H9 (cell line): ENCODE results near the gene FUT2. TPM values are rescaled to one million over a fixed set of nuclear protein-coding genes. Genes with fewer than 3 reads are reported as not detected.

Source experiments
- DNase-seq: peaks from one replicate; pipeline ENCODE4 v3.0.0-alpha.2; 2017
- H2AFZ ChIP-seq: one replicate; pipeline ENCODE4 v1.6.1; 2013; ENCODE audit warnings: mild to moderate bottlenecking, low read length, control low read depth, moderate library complexity
- H2AK5ac ChIP-seq: 2 replicates; pipeline ENCODE4 v1.6.1; 2013; ENCODE audit warnings: low read length, control low read depth, mixed read lengths; ENCODE audit not compliant: insufficient read length
- H2BK120ac ChIP-seq: one replicate; pipeline ENCODE4 v1.6.1; 2013; ENCODE audit warnings: low read depth, mild to moderate bottlenecking, low read length, control low read depth, inconsistent platforms; ENCODE audit not compliant: poor library complexity, severe bottlenecking
- H2BK12ac ChIP-seq: 2 replicates; pipeline ENCODE4 v1.6.1; 2013; ENCODE audit warnings: low read length, control low read depth, mixed read lengths, low read depth; ENCODE audit not compliant: insufficient read length
- H2BK15ac ChIP-seq: 2 replicates; pipeline ENCODE4 v1.6.1; 2013; ENCODE audit warnings: low read depth, low read length, control low read depth
- H2BK20ac ChIP-seq: one replicate; pipeline ENCODE4 v1.6.1; 2013; ENCODE audit warnings: low read depth, mild to moderate bottlenecking, low read length, control low read depth, inconsistent platforms; ENCODE audit not compliant: poor library complexity, severe bottlenecking
- H2BK5ac ChIP-seq: 2 replicates; pipeline ENCODE4 v1.6.1; 2013; ENCODE audit warnings: low read length, control low read depth, mixed read lengths; ENCODE audit not compliant: insufficient read length
- H3K14ac ChIP-seq: 2 replicates; pipeline ENCODE4 v1.6.1; 2013; ENCODE audit warnings: low read length, control low read depth; ENCODE audit not compliant: insufficient read depth
- H3K18ac ChIP-seq: 2 replicates; pipeline ENCODE4 v1.6.1; 2013; ENCODE audit warnings: low read depth, mild to moderate bottlenecking, mixed read lengths, low read length, control low read depth; ENCODE audit not compliant: insufficient read length
- H3K23ac ChIP-seq: 2 replicates; pipeline ENCODE4 v1.6.1; 2013; ENCODE audit warnings: low read length, control low read depth, mixed read lengths, low read depth; ENCODE audit not compliant: insufficient read length
- H3K23me2 ChIP-seq: 2 replicates; pipeline ENCODE4 v1.6.1; 2013; ENCODE audit warnings: low read depth, mild to moderate bottlenecking, mixed read lengths, low read length, control low read depth; ENCODE audit not compliant: insufficient read length, poor library complexity, severe bottlenecking
- H3K27ac ChIP-seq: 2 replicates; pipeline ENCODE4 v1.5.1; 2013; ENCODE audit warnings: low read length, control low read depth, mixed read lengths, low read depth; ENCODE audit not compliant: insufficient read length
- H3K27me3 ChIP-seq: 2 replicates; pipeline ENCODE4 v1.6.1; 2013; ENCODE audit warnings: low read length, control low read depth, inconsistent platforms; ENCODE audit not compliant: insufficient read depth
- H3K4ac ChIP-seq: 2 replicates; pipeline ENCODE4 v1.6.1; 2013; ENCODE audit warnings: low read depth, mild to moderate bottlenecking, control low read depth, inconsistent platforms, low read length, moderate library complexity
- H3K4me1 ChIP-seq: 2 replicates; pipeline ENCODE4 v1.6.1; 2013; ENCODE audit warnings: low read length, control low read depth, inconsistent platforms; ENCODE audit not compliant: insufficient read depth
- H3K4me2 ChIP-seq: 2 replicates; pipeline ENCODE4 v1.6.1; 2013; ENCODE audit warnings: low read length, control low read depth, mixed read lengths; ENCODE audit not compliant: insufficient read length, insufficient read depth
- H3K56ac ChIP-seq: 2 replicates; pipeline ENCODE4 v1.6.1; 2013; ENCODE audit warnings: low read depth, mild to moderate bottlenecking, mixed read lengths, low read length, control low read depth; ENCODE audit not compliant: insufficient read length
- H3K79me1 ChIP-seq: 2 replicates; pipeline ENCODE4 v1.6.1; 2013; ENCODE audit warnings: low read depth, mild to moderate bottlenecking, moderate library complexity, low read length, control low read depth, inconsistent platforms; ENCODE audit not compliant: insufficient read depth, poor library complexity, severe bottlenecking
- H3K79me2 ChIP-seq: 2 replicates; pipeline ENCODE4 v1.6.1; 2013; ENCODE audit warnings: low read length, control low read depth, inconsistent platforms; ENCODE audit not compliant: insufficient read depth
- H3K9ac ChIP-seq: 2 replicates; pipeline ENCODE4 v1.6.1; 2013; ENCODE audit warnings: low read length, control low read depth, mixed read lengths; ENCODE audit not compliant: insufficient read length; ENCODE audit errors: extremely low read depth
- H3K9me3 ChIP-seq: one replicate; pipeline ENCODE4 v1.6.1; 2013; ENCODE audit warnings: low read depth, low read length, inconsistent platforms; ENCODE audit not compliant: control insufficient read depth
- H3T11ph ChIP-seq: one replicate; pipeline ENCODE4 v1.6.1; 2013; ENCODE audit warnings: mild to moderate bottlenecking, low read length, control low read depth, inconsistent platforms
- H4K20me1 ChIP-seq: one replicate; pipeline ENCODE4 v1.6.1; 2013; ENCODE audit not compliant: control insufficient read depth, insufficient read length, insufficient read depth
- H4K5ac ChIP-seq: 2 replicates; pipeline ENCODE4 v1.6.1; 2013; ENCODE audit warnings: low read depth, mild to moderate bottlenecking, mixed read lengths, low read length, control low read depth; ENCODE audit not compliant: insufficient read length
- H4K8ac ChIP-seq: replicated peaks from 2 replicates; pipeline ENCODE4 v1.6.1; 2013; ENCODE audit warnings: low read length, control low read depth, mixed read lengths, low read depth; ENCODE audit not compliant: insufficient read length
- H4K91ac ChIP-seq: 2 replicates; pipeline ENCODE4 v1.6.1; 2013; ENCODE audit warnings: low read depth, mild to moderate bottlenecking, moderate library complexity, mixed read lengths, low read length, control low read depth; ENCODE audit not compliant: insufficient read length
- H3K27ac Mint-ChIP-seq, 3 experiments: 2 replicates in 2 of 3; 3 replicates in 1 of 3; pipeline ENCODE4 v1.8.0; 2020 to 2021; ENCODE audit warnings: mixed read lengths in 3 of 3, mild to moderate bottlenecking in 1 of 3, moderate library complexity in 1 of 3
- H3K27me3 Mint-ChIP-seq: 2 replicates; pipeline ENCODE4 v1.8.0; 2021; ENCODE audit warnings: low read depth, mild to moderate bottlenecking, moderate library complexity, mixed read lengths
- H3K36me3 Mint-ChIP-seq, 3 experiments: 2 replicates in 2 of 3; 3 replicates in 1 of 3; pipeline ENCODE4 v1.8.0; 2020 to 2021; ENCODE audit warnings: low read depth in 3 of 3, mixed read lengths in 3 of 3; ENCODE audit not compliant: insufficient read depth in 1 of 3
- H3K4me1 Mint-ChIP-seq, 2 experiments: 2 replicates each; pipeline ENCODE4 v1.8.0; 2020; ENCODE audit warnings: mixed read lengths in 2 of 2
- H3K4me3 Mint-ChIP-seq, 2 experiments: 2 replicates in 1 of 2; 3 replicates in 1 of 2; pipeline ENCODE4 v1.8.0; 2020 to 2021; ENCODE audit warnings: mild to moderate bottlenecking in 2 of 2, mixed read lengths in 2 of 2, moderate library complexity in 1 of 2
- H3K9me3 Mint-ChIP-seq, 2 experiments: 2 replicates in 1 of 2; 3 replicates in 1 of 2; pipeline ENCODE4 v1.8.0; 2020; ENCODE audit warnings: mild to moderate bottlenecking in 2 of 2, mixed read lengths in 2 of 2, moderate library complexity in 1 of 2
- CTCF ChIP-seq: fragments of 200-600 bp; sonication (generic); conservative IDR thresholded peaks from 3 replicates; pipeline ENCODE4 v1.8.0; 2021; ENCODE audit warnings: antibody characterized with exemption, mild to moderate bottlenecking
- WGBS: extraction: QIAGEN DNeasy Blood & Tissue Kit; methylation state at CpG from one replicate; pipeline ENCODE4 v1.1.7; 2013; ENCODE audit warnings: missing lambda C conversion rate, low lambda C conversion rate, mixed read lengths; ENCODE audit not compliant: insufficient read length; ENCODE audit errors: extremely low coverage; 5-methylcytosine and 5-hydroxymethylcytosine counted together
- total RNA-seq: library from RNA; stranded (reverse); gene quantifications from 2 replicates; pipeline ENCODE4 v1.2.1, GENCODE V29; 2021

Gene FUT2
- total RNA-seq, 1 experiment from 2014 or later: 11.4 TPM

- Histone ChIP-seq H3K4ac (no peak overlapping the region), H3K9ac (no peak overlapping the region), H4K91ac (no peak overlapping the region), H3K23ac (no peak overlapping the region), H4K5ac (no peak overlapping the region), H3K14ac (no peak overlapping the region; the same call in 1 of the 2 replicates), H4K20me1 (no peaks in the 10 kb centered on the region), H3T11ph (no peak overlapping the region), H4K8ac (no peak overlapping the region), H3K4me1 (no peaks in the 10 kb centered on the region), H3K79me2 (no peaks in the 10 kb centered on the region), H3K79me1 (no peaks in the 10 kb centered on the region), H2BK12ac (no peak overlapping the region), H3K27me3 (no peaks in the 10 kb centered on the region), H2BK120ac (no peak overlapping the region), H2BK5ac (no peak overlapping the region), H3K56ac (no peak overlapping the region), H2BK15ac (no peak overlapping the region), H2AFZ (no peak overlapping the region), H3K23me2 (no peaks in the 10 kb centered on the region), H2AK5ac (no peak overlapping the region), H3K9me3 (no peaks in the 10 kb centered on the region), H3K18ac (peak overlapping the region; percentile 50), H3K27ac (no peak overlapping the region), H2BK20ac (no peak overlapping the region), H3K4me2 (no peak overlapping the region)
- Mint-ChIP-seq H3K4me1 (peaks cover 3 to 9% of the 10 kb centered on the region in 2 experiments), H3K4me3 (no peak overlapping the region), H3K9me3 (no peaks in the 10 kb centered on the region), H3K27me3 (peaks cover 4% of the 10 kb centered on the region; the same call in 1 of the 2 replicates), H3K27ac (no peak overlapping the region), H3K36me3 (peaks cover 0 to 4% (median 4%) of the 10 kb centered on the region in 3 experiments; a peak in 3 of 7 replicates)
- WGBS: no CpG with 5 or more reads among the region's 77 CpGs
- DNase-seq: peak; percentile 64
- TF ChIP-seq CTCF: 0 out of 3 replicates have a peak, but pooled peaks have one; percentile 9
These were observed 33.3 kb downstream of the FUT2 start for GRCh38 chr19:48728911-48729664.
